ENCODE data around the gene SLC6A4. TPM values are rescaled to one million over a fixed set of nuclear protein-coding genes. Genes with fewer than 3 reads are reported as not detected.

Gene SLC6A4
- total RNA-seq, 4 donors from 2014 or later = 1.1 to 2.3 (median 1.2) TPM

GRCh38 chr17:30186761-30187160 lies 48.7 kb downstream of the SLC6A4 start:
- TF ChIP-seq, protein P1, sequence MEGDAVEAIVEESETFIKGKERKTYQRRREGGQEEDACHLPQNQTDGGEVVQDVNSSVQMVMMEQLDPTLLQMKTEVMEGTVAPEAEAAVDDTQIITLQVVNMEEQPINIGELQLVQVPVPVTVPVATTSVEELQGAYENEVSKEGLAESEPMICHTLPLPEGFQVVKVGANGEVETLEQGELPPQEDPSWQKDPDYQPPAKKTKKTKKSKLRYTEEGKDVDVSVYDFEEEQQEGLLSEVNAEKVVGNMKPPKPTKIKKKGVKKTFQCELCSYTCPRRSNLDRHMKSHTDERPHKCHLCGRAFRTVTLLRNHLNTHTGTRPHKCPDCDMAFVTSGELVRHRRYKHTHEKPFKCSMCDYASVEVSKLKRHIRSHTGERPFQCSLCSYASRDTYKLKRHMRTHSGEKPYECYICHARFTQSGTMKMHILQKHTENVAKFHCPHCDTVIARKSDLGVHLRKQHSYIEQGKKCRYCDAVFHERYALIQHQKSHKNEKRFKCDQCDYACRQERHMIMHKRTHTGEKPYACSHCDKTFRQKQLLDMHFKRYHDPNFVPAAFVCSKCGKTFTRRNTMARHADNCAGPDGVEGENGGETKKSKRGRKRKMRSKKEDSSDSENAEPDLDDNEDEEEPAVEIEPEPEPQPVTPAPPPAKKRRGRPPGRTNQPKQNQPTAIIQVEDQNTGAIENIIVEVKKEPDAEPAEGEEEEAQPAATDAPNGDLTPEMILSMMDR (IDR thresholded peaks at IDR 0.05) = no peak
- no peak for DNase-seq (ENCODE audit: low spot score)
- ATAC-seq (ENCODE audit: low FRiP score) = no peak

DNA sequence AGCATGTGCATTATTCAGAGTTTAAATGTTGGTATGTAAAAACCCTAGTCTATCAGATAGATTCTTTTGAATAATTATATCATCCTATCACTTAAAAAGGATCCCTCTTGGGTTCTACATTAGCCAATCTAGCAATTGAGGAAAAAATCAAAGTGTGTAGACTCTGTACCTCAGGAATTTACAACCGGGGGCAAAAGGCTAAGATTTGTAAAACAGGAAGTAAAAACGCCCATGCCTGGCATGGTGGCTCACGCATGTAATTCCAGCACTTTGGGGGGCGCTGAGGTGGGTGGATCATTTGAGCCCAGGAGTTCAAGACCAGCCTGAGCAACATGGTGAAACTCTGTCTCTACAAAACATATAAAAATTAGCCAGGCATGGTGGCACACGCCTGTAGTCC lies 58.6 kb downstream of the SLC6A4 start:
- TF ChIP-seq, protein P1 (IDR thresholded peaks at IDR 0.05) = no peak
- ATAC-seq (ENCODE audit: low FRiP score) = no peak
- no peak for DNase-seq (ENCODE audit: low spot score)

DNA sequence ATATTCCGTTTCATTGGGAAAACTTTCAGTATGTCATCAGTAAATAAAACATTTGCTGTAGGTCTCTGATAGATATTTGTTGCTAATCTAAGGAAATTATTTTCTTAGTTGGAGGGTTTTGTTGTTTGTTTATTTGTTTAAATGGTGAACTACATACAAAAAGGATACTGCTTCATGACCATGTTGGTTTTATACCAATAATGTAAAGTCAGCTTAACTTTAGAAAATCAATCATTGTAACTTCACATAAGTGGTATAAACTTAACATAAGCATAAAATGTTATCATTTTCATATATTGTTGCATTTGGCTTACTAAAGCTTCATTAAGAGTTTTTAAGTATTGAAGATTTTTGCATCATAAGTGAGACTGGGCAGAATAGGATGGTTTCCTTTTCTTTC lies 60.9 kb downstream of the SLC6A4 start:
- ATAC-seq (ENCODE audit: low FRiP score) (no peak), DNase-seq (ENCODE audit: low spot score) (no peak)
- TF ChIP-seq, protein P1 (IDR thresholded peaks at IDR 0.05) = no peak

DNA sequence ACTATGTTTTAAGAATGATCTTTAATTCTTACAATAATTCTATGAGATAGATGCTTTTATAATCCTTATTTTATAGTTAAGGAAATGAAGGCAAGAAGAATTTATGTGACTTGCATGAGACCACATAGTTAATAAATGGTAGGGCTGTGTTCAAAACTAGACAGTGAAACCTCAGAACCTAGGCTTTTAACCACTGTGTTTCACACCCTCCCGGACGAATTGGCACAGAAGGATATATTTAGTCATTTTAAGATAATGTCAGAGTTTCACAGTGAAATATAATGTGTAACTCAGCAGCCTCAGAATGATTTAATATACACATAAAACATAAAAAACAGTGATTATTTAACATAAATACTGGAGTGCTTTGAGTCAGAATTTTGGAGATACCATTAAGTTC lies 61.8 kb downstream of the SLC6A4 start:
- TF ChIP-seq, protein P1 (IDR thresholded peaks at IDR 0.05) = no peak
- DNase-seq (ENCODE audit: low spot score) (no peak), ATAC-seq (ENCODE audit: low FRiP score) (no peak)

DNA sequence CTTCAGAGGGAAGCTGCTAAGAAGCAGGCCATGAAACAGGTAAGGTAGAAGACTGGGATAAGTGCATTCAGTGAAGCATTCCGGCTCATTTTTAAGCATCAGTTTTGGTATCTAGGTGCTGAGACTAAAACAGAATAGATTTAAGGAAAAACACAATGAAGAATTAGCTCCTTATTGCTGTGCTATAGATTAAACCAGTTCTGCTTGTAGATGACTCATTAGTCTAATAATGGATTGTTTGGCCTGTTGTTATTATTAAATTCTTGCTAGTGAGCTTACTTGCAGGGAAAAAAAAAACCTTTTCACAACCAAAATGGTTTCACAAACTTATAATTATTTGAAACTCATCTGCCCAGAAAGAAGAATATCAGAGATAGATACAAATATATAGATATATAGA lies 62.9 kb downstream of the SLC6A4 start:
- no peak for DNase-seq (ENCODE audit: low spot score)
- no peak for ATAC-seq (ENCODE audit: low FRiP score)
- TF ChIP-seq, protein P1 (IDR thresholded peaks at IDR 0.05) = no peak

- TF ChIP-seq, protein P1 (IDR thresholded peaks at IDR 0.05) = no peak
- no peak for ATAC-seq (ENCODE audit: low FRiP score)
- no peak for DNase-seq (ENCODE audit: low spot score)
Measured at GRCh38 chr17:30170415-30170987, 65.0 kb downstream of the SLC6A4 start.

GRCh38 chr17:30165960-30166359 lies 69.5 kb downstream of the SLC6A4 start:
- TF ChIP-seq, protein P1 (IDR thresholded peaks at IDR 0.05) = no peak
- no peak for DNase-seq (ENCODE audit: low spot score)
- ATAC-seq (ENCODE audit: low FRiP score) = no peak

All from omental fat pad (tissue), 4 donors.